GM12801 (cell line): ENCODE measurements around the gene NUDT8.

Experiments used
- CTCF ChIP-seq: IDR thresholded peaks from one replicate; pipeline ENCODE4 v1.5.1; 2011; ENCODE audit warnings: control low read depth; ENCODE audit not compliant: insufficient read length; ENCODE audit errors: extremely low read depth

The NUDT8 gene

DNA sequence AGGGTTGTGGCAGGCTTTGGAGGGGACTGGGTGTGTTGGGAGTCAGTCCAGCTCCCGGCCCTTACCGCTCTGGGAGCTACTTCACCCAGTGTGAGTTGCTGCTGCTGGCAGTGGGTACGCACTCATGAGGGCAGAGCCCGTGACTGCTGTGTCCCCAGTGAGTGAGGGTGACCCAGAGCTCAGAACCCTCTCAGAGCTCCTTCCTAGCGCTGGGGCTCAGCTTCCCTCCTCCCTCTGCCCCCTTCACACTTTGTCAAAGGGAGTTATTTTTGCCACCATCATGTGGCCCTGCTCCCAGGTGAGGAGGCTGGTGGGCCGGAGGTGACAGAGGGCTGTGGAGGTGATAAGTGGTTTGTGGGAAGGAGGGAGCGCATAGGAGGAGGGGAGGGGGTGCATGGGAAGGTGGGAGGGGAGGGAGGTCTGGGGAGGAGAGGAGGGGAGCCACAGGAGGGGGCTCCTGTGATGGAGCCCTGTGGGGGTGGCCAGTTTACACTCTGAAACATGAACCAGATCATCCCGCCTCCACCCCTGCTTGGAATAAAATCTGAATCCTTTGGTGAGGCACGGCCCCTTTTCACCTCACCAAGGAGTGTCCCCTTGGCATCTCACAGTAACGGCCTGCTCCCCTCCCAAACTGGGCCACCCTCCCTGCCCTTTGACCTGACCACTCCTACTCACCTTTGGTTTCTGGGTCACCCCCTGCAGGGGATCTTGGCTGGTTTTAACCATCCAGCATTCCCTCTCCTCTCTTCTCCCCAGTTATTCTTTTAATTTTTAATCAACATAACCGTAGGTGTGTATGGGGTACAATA lies 13.1 kb downstream of the NUDT8 start:
- no peak for TF ChIP-seq CTCF

GRCh38 chr11:67615728-67616430 lies 13.9 kb downstream of the NUDT8 start:
- no peak for TF ChIP-seq CTCF

GRCh38 chr11:67614730-67615714 lies 14.7 kb downstream of the NUDT8 start:
- no peak for TF ChIP-seq CTCF

DNA sequence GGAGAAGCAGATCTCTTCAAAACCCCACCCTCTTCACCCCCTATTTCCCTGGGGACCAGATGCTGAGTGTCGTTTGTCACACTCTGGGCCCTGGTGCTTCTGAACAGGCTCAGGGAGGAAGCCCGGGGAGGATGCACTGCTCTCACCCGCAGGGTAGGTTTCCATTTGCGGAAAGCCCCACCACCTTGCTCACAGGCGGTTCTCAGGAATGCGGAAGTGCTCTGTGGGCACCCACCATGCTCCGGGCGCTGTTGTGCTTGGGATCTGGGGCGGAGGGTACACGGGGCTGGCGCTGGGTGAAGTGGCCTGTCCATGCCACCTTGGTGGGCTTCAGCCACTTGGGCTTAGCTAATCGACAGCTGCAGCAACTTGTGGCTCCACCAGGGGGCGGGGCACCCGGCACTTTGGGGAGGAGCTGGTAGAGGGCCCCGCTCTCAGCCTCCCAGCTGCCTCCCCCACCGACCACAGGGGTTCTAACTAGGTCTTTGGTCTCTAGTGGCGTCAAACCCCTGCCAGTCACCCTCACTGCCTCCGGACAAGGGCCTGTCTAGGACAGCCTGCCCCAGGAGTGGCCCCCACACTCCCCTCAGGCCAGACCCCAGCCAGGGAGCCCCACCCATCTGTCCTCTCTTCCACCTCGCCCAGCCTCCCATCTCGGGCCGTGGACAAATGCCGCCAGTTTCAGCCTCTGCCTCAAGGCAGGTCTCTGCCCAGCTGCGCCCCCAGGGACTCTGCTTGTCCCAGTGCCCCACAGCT lies 15.6 kb downstream of the NUDT8 start:
- no peak for TF ChIP-seq CTCF

- no peak for TF ChIP-seq CTCF
These were observed 16.3 kb downstream of the NUDT8 start for GRCh38 chr11:67613313-67613959.

GRCh38 chr11:67612751-67613150 lies 17.0 kb downstream of the NUDT8 start:
- no peak for TF ChIP-seq CTCF
